Activated CD8-positive, alpha-beta memory T cell treated with anti-CD3 and anti-CD28 coated beads for 36 hours (primary cell): ENCODE measurements around the gene LIN7C. TPM values are rescaled to one million over a fixed set of nuclear protein-coding genes. Genes with fewer than 3 reads are reported as not detected.

Source experiments
- CTCF ChIA-PET: fragments of 350-600 bp; sonication (Branson Sonifier 250); formaldehyde crosslinking; loops from one replicate; lab custom pipeline; 2021; ENCODE audit warnings: antibody characterized with exemption; lab: Charles Lee
- POLR2A ChIA-PET: fragments of 350-600 bp; sonication (Branson Sonifier 250); formaldehyde crosslinking; loops from one replicate; lab custom pipeline; 2021; ENCODE audit warnings: antibody characterized with exemption; lab: Charles Lee
- total RNA-seq, 2 experiments: library from RNA; stranded (reverse); gene quantifications; one replicate each; pipeline ENCODE4 v1.2.3, GENCODE V29; 2021

LIN7C gene
- total RNA-seq, 2 experiments from 2014 or later: 29.0 to 29.1 TPM

DNA sequence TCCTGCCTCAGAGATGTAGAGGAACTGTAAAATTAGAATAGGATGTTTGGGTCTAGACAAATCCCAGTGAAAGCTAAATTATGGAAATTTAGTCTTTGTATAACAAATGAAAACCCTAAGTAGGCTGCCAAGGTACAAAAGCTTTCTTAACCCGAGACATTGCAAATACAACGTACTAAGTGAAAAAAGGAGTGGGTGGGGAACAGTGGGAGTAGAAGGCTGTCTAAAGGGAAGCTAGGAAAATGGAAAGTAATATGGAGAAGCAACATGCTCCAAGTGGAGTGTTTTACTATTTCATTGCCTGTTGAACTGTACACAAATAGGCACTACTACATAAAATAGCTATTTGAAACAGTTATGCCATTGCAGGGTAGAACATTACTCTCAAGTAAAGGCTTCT lies 6.8 kb upstream of the LIN7C start:
- CTCF ChIA-PET: no interaction called here
- POLR2A ChIA-PET: no interaction called here

GRCh38 chr11:27512238-27512637 lies 5.7 kb upstream of the LIN7C start:
- CTCF ChIA-PET: no interaction called here
- POLR2A ChIA-PET: no interaction called here

GRCh38 chr11:27509908-27510307 lies 3.3 kb upstream of the LIN7C start:
- CTCF ChIA-PET: no interaction called here
- POLR2A ChIA-PET: no interaction called here

DNA sequence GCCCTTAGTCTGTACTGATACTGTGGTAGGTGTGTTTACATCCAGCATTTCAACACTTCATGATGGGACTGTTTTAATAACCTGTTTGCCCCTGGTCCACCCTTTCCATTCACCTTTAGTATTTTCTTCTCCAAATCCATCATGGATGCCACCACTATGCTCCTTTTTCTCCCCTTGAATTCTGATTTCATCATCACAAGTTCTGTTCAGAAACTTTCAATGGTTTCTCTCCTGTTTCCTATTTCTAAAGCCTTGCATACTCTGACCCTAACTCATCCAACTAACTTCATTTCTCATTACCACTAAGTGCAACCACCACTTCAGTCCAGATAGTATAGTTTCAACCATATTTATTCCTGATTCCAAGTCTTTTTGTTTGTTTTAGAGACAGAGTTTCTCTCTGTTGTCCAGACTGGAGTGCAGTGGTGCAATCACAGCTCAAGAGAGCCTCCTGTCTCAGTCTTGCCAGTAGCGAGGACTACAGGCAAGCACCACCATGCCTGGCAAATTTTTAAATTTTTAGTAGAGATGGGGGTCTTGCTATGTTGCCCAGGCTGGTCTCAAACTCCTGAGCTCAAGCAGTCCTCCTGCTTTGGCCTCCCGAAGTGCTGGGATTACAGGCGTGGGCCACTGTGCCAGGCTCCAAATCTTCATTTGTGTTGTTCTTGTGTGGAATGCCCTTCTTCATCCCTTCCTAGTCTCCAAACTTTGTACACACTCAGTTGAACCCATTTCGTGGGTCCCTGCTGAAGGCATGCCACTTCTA lies 1.2 kb upstream of the LIN7C start:
- POLR2A ChIA-PET: no interaction called here

DNA sequence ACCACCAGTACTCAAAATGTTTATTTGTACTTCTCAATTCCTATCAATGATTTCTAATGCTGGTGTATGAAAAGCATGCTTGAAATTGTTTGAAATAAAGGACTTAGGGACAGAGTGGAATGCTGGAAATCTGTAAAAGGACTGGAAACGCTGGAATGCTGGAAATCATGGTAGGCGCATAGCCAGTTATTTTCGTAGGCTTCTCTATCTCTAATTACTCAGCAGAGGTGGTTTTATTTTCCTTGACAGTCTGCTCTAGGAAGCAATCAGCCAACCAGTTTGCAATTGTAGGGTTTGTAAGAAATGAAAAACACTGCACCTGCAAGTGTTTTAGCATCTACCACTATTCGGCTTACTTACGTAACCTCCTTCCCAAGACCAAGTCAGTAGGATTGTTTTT lies 788 bp downstream of the LIN7C start:
- CTCF ChIA-PET: no interaction called here
- POLR2A ChIA-PET: no interaction called here

More for the DNA sequence above, 1.2 kb upstream of the LIN7C start:
- CTCF ChIA-PET: no interaction called here

DNA sequence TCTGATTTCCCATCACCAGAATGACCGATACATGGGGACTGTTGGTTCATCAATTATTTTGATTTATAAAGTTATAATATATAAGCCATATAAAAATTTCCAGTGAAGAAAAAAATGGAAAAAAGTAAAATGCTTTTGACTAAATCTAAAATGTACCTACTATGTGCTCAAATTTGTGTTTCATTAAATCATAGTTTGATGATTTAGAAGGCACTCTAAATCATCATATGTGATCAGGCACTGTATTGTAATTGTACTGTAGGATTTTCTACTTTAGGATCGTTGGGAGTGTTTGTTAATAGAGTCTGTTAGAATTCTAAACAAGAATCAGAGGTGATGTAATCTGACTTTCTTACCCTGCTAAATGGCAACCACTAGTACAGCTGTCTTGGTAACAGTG lies 2.4 kb downstream of the LIN7C start:
- POLR2A ChIA-PET: no interaction called here
- CTCF ChIA-PET: no interaction called here

DNA sequence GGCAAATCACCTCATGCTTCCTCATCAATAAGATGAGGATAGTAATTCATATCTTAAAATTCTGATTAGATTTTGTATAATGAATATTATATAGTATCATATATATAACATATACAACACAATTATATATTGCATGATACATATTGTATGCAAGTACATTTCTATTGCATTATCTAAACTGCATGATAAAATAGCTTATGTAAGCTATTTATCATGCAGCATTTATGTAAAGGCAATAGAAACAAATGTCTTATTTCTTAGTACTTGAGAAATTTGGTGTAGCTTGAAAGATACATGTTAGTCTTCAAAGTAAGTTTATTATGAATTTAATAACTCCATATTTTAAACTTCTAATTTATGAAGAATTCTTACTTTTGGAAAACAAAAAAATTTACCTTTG lies 5.5 kb downstream of the LIN7C start:
- ChIA-PET POLR2A (no interaction called here), CTCF (no interaction called here)

DNA sequence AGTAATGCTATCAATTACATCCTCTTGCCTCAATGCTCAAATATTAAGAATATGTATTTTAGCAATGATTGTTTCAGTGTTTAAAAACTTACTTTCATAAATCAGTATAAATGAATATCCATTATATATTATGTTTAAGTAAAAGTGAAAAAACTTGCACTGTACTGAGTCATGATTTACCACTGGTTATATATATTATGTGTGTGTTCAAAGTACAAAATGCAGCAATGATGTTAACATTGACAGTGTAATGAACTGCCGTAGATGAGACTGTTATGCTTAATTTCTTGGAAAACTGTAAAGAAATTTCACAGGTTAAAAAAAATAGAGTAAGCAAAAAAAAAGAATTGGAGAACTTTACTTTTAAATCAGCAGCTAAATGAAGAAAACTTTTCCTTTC lies 8.7 kb downstream of the LIN7C start:
- ChIA-PET POLR2A (no interaction called here), CTCF (interaction anchor here (0.6 to 3.8 kb wide), 4 partner anchors 11 to 315 kb away, joined by 3 to 16 read pairs (median 4); no protein-coding TSS in a partner anchor)

DNA sequence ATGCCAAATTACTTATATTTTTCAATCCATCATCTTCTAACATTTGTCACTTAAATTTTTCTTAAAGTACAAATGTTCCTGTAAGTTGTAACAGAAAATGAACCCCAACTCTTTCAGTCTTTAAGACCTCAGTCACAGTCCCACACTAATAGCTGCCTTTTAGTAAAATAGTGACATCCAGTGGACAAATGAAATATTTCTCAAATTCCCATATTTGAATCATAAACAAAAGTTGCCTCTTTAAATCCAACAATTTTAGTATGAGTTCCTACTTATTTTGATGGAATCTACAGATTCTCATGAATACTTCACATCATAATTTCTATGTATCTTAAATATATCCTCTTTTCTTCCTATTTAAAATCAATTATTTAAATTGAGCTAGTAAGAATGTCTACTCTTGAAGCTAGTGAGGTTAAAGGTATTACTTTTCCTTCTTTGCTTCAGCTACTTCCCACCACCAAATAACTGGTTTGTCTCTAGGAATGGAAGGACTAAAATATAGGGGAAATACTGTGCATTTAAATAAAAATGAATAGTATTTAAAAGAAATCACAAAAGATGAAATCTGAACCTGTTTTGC lies 9.2 kb downstream of the LIN7C start:
- ChIA-PET CTCF (interaction anchor here (0.6 to 3.8 kb wide), 3 partner anchors 11 to 70 kb away, joined by 3 to 16 read pairs (median 3); no protein-coding TSS in a partner anchor), POLR2A (no interaction called here)

- CTCF ChIA-PET: interaction anchor here (3.8 kb wide), 1 partner anchor 10 kb away, joined by 16 read pairs; no protein-coding TSS in a partner anchor
- POLR2A ChIA-PET: interaction anchor here (0.7 kb wide), 1 partner anchor 167 kb away, joined by 3 read pairs; no protein-coding TSS in a partner anchor
Observed at GRCh38 chr11:27496461-27496860, 10.1 kb downstream of the LIN7C start.

DNA sequence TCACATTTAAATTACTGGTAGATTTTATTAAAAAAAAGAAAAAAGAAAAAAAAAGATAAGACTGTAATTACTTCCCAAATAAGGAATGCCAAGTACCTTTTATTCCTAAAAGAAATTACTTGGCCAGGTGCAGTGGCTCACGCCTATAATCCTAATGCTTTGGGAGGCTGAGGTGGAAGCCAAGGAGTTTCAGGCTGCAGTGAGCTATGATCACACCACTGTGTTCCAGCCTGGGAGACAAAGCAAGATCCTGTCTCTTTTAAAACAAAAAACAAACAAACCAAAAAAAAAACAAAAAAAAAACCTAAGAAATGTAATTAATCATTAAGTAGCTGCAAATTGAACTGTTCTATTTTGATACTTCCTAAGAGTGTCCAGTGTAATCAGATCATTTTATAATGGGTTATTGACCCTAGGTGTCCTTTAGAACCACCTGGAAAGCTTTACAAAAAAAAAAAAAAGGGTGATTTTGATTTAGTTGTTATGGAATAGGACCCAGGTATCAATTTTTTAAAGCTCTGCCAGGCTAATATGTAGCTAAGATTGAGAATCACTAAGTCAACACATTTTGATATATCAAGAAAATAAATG lies 10.8 kb downstream of the LIN7C start:
- CTCF ChIA-PET: interaction anchor here (0.7 to 3.8 kb wide), 2 partner anchors 9 to 542 kb away, joined by 3 to 16 read pairs; no protein-coding TSS in a partner anchor
- POLR2A ChIA-PET: no interaction called here

DNA sequence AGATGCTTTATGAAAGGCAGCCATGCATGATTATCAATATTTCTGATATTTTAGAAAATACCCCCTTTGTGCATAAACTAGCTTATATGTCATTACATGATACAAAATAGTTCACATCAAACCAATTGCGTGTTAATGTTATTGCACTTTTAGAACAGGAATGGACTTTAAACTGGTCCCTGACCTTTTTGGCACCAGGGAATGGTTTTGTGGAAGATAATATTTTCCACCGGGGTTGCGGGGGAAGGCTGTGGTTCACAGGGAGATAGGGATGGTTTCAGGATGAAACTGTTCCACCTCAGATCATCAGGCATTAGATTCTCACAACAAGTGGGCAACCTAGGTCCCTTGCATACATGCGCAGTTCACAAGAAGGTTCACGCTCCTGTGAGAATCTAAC lies 17.5 kb downstream of the LIN7C start:
- POLR2A ChIA-PET: no interaction called here
- CTCF ChIA-PET: interaction anchor here (1.1 to 1.3 kb wide), 2 partner anchors 10 to 305 kb away, joined by 3 read pairs; no protein-coding TSS in a partner anchor

DNA sequence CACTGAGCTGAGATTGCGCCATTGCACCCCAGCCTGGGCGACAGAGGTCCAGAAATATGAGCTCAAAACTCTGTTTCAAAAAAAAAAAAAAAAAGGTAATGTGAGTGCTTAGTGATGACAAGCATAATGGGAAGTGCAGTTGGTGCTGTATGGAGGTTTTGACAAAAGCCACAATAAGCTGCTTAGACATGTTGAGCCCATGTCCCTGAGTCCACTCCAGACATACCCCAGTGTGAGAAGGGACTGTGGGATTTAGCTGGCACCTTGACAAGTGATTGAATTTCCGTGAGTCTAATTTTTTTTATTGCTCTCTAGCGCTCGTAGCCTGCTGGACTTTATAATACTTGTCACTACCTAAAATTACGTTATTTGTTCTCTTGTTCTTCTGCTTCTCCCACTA lies 18.9 kb downstream of the LIN7C start:
- ChIA-PET POLR2A (interaction anchor here (0.5 kb wide), 1 partner anchor 1076 kb away, joined by 3 read pairs; no protein-coding TSS in a partner anchor), CTCF (interaction anchor here (3.0 kb wide), 1 partner anchor 9 kb away, joined by 16 read pairs; no protein-coding TSS in a partner anchor)

GRCh38 chr11:27485930-27486773 lies 20.4 kb downstream of the LIN7C start:
- POLR2A ChIA-PET: interaction anchor here (0.7 kb wide), 1 partner anchor 193 kb away, joined by 4 read pairs; no protein-coding TSS in a partner anchor
- CTCF ChIA-PET: interaction anchor here (0.7 to 3.0 kb wide), 6 partner anchors 11 to 302 kb away, joined by 3 to 21 read pairs (median 4); no protein-coding TSS in a partner anchor

DNA sequence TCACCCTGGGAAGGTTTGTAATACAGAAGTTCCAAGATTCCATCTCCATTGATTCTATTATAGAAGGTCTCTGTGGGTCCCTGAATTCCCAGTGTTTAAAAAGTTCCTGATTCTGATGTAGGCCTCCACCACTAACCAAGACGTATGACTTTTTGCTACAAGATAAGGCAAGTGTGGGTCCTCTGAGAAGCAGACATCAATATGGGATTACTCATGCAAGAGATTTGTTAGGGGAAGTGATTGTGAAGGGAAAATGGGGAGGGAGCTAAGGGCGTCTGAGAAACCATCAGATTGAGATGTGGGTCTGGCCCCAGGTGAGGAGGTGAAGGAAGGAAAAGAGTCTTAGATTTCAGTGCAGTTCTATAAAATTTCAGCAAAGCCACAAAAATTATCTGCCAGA lies 23.8 kb downstream of the LIN7C start:
- CTCF ChIA-PET: no interaction called here
- POLR2A ChIA-PET: no interaction called here

DNA sequence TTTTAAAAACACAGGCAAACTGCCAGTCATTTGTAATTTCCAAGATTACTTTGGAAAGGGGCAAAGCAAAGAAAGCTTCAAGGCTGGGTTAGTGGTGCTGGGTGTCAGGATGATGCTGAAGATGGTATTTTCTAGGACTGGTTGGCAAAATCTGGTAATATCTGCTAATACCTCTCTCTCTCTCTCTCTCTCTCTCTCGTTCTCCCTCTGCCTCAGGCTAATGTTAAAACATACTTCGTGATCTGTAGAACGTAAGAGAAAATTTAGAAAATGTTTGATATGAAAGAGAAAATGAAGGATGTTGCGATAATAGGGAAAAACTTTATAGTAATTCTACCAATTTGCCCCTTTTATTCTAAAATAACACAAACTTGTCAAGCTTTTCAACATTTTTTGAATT lies 24.6 kb downstream of the LIN7C start:
- POLR2A ChIA-PET: no interaction called here
- CTCF ChIA-PET: interaction anchor here (0.6 kb wide), 1 partner anchor 339 kb away, joined by 3 read pairs; no protein-coding TSS in a partner anchor

DNA sequence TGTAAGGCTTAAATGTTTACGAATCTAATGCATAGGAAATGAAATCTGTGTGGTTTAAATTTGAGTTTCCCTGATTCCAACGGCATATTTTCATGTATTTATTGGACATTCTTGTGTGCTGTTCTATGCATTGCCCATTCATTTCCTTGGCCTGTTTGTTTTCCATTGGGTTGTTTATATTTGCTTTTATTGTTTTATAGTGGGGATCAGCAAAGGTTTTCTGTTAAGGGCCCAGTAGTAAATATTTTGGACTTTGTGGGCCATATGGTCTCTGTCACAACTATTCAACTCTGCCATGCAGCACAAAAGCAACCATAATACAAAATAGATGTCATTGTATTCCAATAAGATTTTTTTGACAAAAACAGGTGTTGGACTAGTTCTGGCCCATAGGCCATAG lies 28.7 kb downstream of the LIN7C start:
- ChIA-PET CTCF (interaction anchor here (0.7 kb wide), 1 partner anchor 1192 kb away, joined by 5 read pairs; no protein-coding TSS in a partner anchor), POLR2A (no interaction called here)

DNA sequence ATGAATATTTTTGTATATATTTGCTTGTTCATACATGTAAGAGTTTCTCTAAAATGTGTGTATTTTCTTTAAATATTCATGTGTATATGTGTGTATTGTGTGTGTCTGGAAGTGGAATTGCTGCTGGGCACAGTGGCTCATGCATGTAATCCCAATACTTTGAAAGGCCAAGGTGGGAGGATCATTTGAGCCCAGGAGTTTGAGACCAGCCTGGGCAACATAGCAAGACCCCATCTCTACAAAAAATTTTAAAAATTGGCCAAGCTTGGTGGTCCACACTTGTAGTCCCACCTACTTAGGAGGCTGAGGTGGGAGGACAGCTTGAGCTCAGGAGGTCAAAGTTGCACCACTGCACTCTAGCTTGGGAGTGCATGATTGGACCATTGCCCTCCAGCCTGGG lies 29.3 kb downstream of the LIN7C start:
- POLR2A ChIA-PET: no interaction called here
- CTCF ChIA-PET: interaction anchor here (0.7 kb wide), 1 partner anchor 1191 kb away, joined by 5 read pairs; no protein-coding TSS in a partner anchor

DNA sequence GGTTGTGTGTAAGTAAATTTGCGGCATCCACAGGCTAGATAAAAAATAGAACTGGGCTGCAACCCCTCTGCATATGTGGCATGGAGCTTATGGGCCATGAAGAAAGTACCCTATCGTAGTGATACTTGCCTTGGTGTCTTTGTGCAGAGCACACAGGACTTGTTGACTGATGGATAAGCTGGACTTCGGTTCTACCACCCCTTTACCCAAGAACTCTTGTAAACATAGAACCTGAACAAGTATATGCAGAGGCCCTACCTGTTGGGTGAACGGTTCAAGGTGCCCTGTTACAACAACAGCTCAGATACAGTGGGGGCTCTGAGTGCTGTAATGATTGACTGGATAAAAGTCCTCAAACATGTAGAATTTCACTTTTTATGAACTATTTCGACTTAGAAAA lies 30.9 kb downstream of the LIN7C start:
- CTCF ChIA-PET: interaction anchor here (0.5 kb wide), 1 partner anchor 14 kb away, joined by 3 read pairs; no protein-coding TSS in a partner anchor
- POLR2A ChIA-PET: no interaction called here
